ENCODE data around the gene GTPBP10. TPM values are rescaled to one million over a fixed set of nuclear protein-coding genes. Genes with fewer than 3 reads are reported as not detected.

Gene GTPBP10
- total RNA-seq, 1 experiment from 2014 or later: 23.5 TPM

- H3K4me2 ChIP-seq (ENCODE audit: low read length): no peak overlapping the region
- intact Hi-C loops (cut with micrococcal nuclease): loop anchor here (1.0 kb wide), 2 partner anchors 101 to 115 kb away; no protein-coding TSS in a partner anchor
- H4K20me1 ChIP-seq (ENCODE audit: low read length): no peaks in the 10 kb centered on the region
- H3K27ac ChIP-seq (ENCODE audit: low read length): no peak overlapping the region
- DNase-seq: peak; percentile 19
- ChIA-PET POLR2A (ENCODE audit: unreplicated experiment) (no interaction called here), CTCF (interaction anchor here (0.5 to 1.7 kb wide), 3 partner anchors 33 to 191 kb away, joined by 3 to 21 read pairs (median 4); no protein-coding TSS in a partner anchor)
- 0 out of 2 replicates have a peak, but pooled peaks cover 3% of the 10 kb centered on the region for H3K4me1 ChIP-seq (ENCODE audit: insufficient read depth, low read length)
- H3K27me3 ChIP-seq (ENCODE audit: low read length): no peaks in the 10 kb centered on the region
- TF ChIP-seq CTCF (conservative IDR thresholded peaks at IDR 0.05; ENCODE audit: low read depth, low read length) (peak; percentile 54), EZH2 (IDR thresholded peaks at IDR 0.05; ENCODE audit: low read length, unreplicated experiment) (no peak)
- ATAC-seq: peak; percentile 64
- BruUV-seq (replicated peaks): no TSS peak
- no peaks in the 10 kb centered on the region for H3K36me3 ChIP-seq (ENCODE audit: low read depth, low read length)
- H3K9me2 ChIP-seq (replicated peaks; ENCODE audit: low read length): no peaks in the 10 kb centered on the region
- H3F3A ChIP-seq (ENCODE audit: low read length, unreplicated experiment): no peaks in the 10 kb centered on the region
- H3K4me3 ChIP-seq (ENCODE audit: low read length): no peak overlapping the region
- H2AFZ ChIP-seq (ENCODE audit: low read length): no peak overlapping the region
- no peaks in the 10 kb centered on the region for H3K9me3 ChIP-seq (ENCODE audit: low read length)
- no peaks in the 10 kb centered on the region for H3K79me2 ChIP-seq (ENCODE audit: low read length)
- H3K9ac ChIP-seq (ENCODE audit: low read length): no peak overlapping the region
These were observed 33.8 kb upstream of the GTPBP10 start for GRCh38 chr7:90312745-90313144.

- no peaks in the 10 kb centered on the region for H3K9me2 ChIP-seq (replicated peaks; ENCODE audit: low read length)
- intact Hi-C loops (cut with micrococcal nuclease): no loop called here
These were observed 32.6 kb upstream of the GTPBP10 start for GRCh38 chr7:90313907-90314306.

More at GRCh38 chr7:90313907-90314306, 32.6 kb upstream of the GTPBP10 start:
- Histone ChIP-seq H3K4me3 (ENCODE audit: low read length) (no peak overlapping the region), H3K9me3 (ENCODE audit: low read length) (no peaks in the 10 kb centered on the region), H3K4me1 (ENCODE audit: insufficient read depth, low read length) (0 out of 2 replicates have a peak, but pooled peaks cover 3% of the 10 kb centered on the region), H3K27ac (ENCODE audit: low read length) (no peak overlapping the region), H3K9ac (ENCODE audit: low read length) (no peak overlapping the region), H3K79me2 (ENCODE audit: low read length) (no peaks in the 10 kb centered on the region), H2AFZ (ENCODE audit: low read length) (no peak overlapping the region), H3K27me3 (ENCODE audit: low read length) (no peaks in the 10 kb centered on the region), H3K4me2 (ENCODE audit: low read length) (no peak overlapping the region), H4K20me1 (ENCODE audit: low read length) (no peaks in the 10 kb centered on the region), H3K36me3 (ENCODE audit: low read depth, low read length) (no peaks in the 10 kb centered on the region), H3F3A (ENCODE audit: low read length, unreplicated experiment) (no peaks in the 10 kb centered on the region)
- TF ChIP-seq CTCF (conservative IDR thresholded peaks at IDR 0.05; ENCODE audit: low read depth, low read length) (no peak), EZH2 (IDR thresholded peaks at IDR 0.05; ENCODE audit: low read length, unreplicated experiment) (no peak), EZH2phosphoT487 (IDR thresholded peaks at IDR 0.05; ENCODE audit: borderline replicate concordance, low read length) (no peak)
- CTCF ChIA-PET: interaction anchor here (0.6 to 1.7 kb wide), 2 partner anchors 36 to 114 kb away, joined by 3 to 21 read pairs; no protein-coding TSS in a partner anchor
- no peak for DNase-seq
- BruUV-seq (replicated peaks): no TSS peak
- POLR2A ChIA-PET (ENCODE audit: unreplicated experiment): no interaction called here
- no peak for ATAC-seq

All from PC-3 (cell line).